Fibroblast of the conjunctiva (primary cell): ENCODE measurements around the gene CUL2.
"Not testable (repeated sequence)": the region's sequence is repeated elsewhere in the genome, so short reads cannot be mapped to it uniquely, and the experiment has no call there.

ENCODE experiments used
- DNase-seq: peaks from one replicate; pipeline ENCODE4 v3.0.0-alpha.2; 2010; ENCODE audit warnings: low read depth

The CUL2 gene

GRCh38 chr10:35019041-35020024 is 70.8 kb downstream of the CUL2 start:
- no peak for DNase-seq

- no peak for DNase-seq
These were observed 72.5 kb downstream of the CUL2 start for GRCh38 chr10:35017608-35018007.

- DNase-seq = no peak
These were observed 74.2 kb downstream of the CUL2 start for GRCh38 chr10:35015843-35016408.

- no peak for DNase-seq
These were observed 77.4 kb downstream of the CUL2 start for GRCh38 chr10:35012781-35013180.

- DNase-seq = no peak
These were observed 78.4 kb downstream of the CUL2 start for GRCh38 chr10:35011771-35012191.

GRCh38 chr10:35007858-35008301 is 82.3 kb downstream of the CUL2 start:
- DNase-seq = no peak

- DNase-seq = no peak
These were observed 83.3 kb downstream of the CUL2 start for GRCh38 chr10:35006836-35007235.

- DNase-seq = peak; percentile 73
These were observed 84.3 kb downstream of the CUL2 start for GRCh38 chr10:35005868-35006267.

- no peak for DNase-seq
These were observed 85.5 kb downstream of the CUL2 start for GRCh38 chr10:35004651-35005050.

- no peak for DNase-seq
These were observed 86.2 kb downstream of the CUL2 start for GRCh38 chr10:35003906-35004305.

GRCh38 chr10:35000936-35001335 is 89.2 kb downstream of the CUL2 start:
- no peak for DNase-seq

- no peak for DNase-seq
These were observed 90.6 kb downstream of the CUL2 start for GRCh38 chr10:34999532-34999931.

GRCh38 chr10:34998940-34999339 is 91.2 kb downstream of the CUL2 start:
- no peak for DNase-seq

GRCh38 chr10:34996843-34997242 is 93.3 kb downstream of the CUL2 start:
- DNase-seq = no peak

- no peak for DNase-seq
These were observed 94.2 kb downstream of the CUL2 start for GRCh38 chr10:34995925-34996324.

GRCh38 chr10:34994565-34995142 is 95.5 kb downstream of the CUL2 start:
- DNase-seq = peak; percentile 53

GRCh38 chr10:34993782-34994181 is 96.4 kb downstream of the CUL2 start:
- no peak for DNase-seq

- not testable (repeated sequence) for DNase-seq
These were observed 99.0 kb downstream of the CUL2 start for GRCh38 chr10:34991117-34991516.

GRCh38 chr10:34988397-34989067 is 101.6 kb downstream of the CUL2 start:
- no peak for DNase-seq

- DNase-seq = no peak
These were observed 104.3 kb downstream of the CUL2 start for GRCh38 chr10:34985823-34986222.

- no peak for DNase-seq
These were observed 105.0 kb downstream of the CUL2 start for GRCh38 chr10:34985146-34985545.

- DNase-seq = no peak
These were observed 108.3 kb downstream of the CUL2 start for GRCh38 chr10:34981844-34982243.
